SU-DHL-6 (cell line): ENCODE data around the gene ATP5IF1.

ENCODE experiments used
- H2AFZ ChIP-seq: fragments of 200-600 bp; sonication (generic); 2 replicates; pipeline ENCODE4 v1.6.1; 2014; ENCODE audit warnings: low read depth, mild to moderate bottlenecking, moderate library complexity, mixed read lengths, antibody characterized with exemption, low read length; ENCODE audit not compliant: severe bottlenecking
- H3F3A ChIP-seq: fragments of 200-600 bp; shearing (Covaris generic); 2 replicates; pipeline ENCODE4 v1.6.0; 2016; ENCODE audit warnings: antibody characterized with exemption, mild to moderate bottlenecking; ENCODE audit not compliant: insufficient read depth
- H3K27ac ChIP-seq: fragments of 200-600 bp; sonication (generic); 2 replicates; pipeline ENCODE4 v1.5.1; 2016; ENCODE audit warnings: low read depth, mild to moderate bottlenecking, low read length, moderate library complexity, mixed read lengths
- H3K27me3 ChIP-seq: fragments of 200-600 bp; sonication (generic), shearing (Covaris generic); 2 replicates; pipeline ENCODE4 v1.6.0; 2014; ENCODE audit warnings: mild to moderate bottlenecking, low read length
- H3K36me3 ChIP-seq: fragments of 200-600 bp; sonication (generic); 2 replicates; pipeline ENCODE4 v1.6.1; 2014; ENCODE audit warnings: mild to moderate bottlenecking, low read length, mixed read lengths
- H3K4me2 ChIP-seq: fragments of 300-600, 200-600 bp; shearing (Covaris generic), sonication (generic); 2 replicates; pipeline ENCODE4 v1.6.0; 2014; ENCODE audit warnings: low read length, low read depth, mild to moderate bottlenecking; ENCODE audit not compliant: poor library complexity, severe bottlenecking
- H3K4me3 ChIP-seq: fragments of 200-600 bp; sonication (generic); 2 replicates; pipeline ENCODE4 v1.5.1; 2014; ENCODE audit warnings: antibody characterized with exemption, low read length, mild to moderate bottlenecking, mixed read lengths; ENCODE audit not compliant: insufficient read depth, poor library complexity, severe bottlenecking
- H3K79me2 ChIP-seq: fragments of 200-600 bp; sonication (generic); 2 replicates; pipeline ENCODE4 v1.6.1; 2014; ENCODE audit warnings: mild to moderate bottlenecking, low read length, moderate library complexity; ENCODE audit not compliant: insufficient read depth
- H3K9ac ChIP-seq: fragments of 200-600 bp; sonication (generic); 2 replicates; pipeline ENCODE4 v1.7.0; 2014; ENCODE audit warnings: mild to moderate bottlenecking, low read length
- H3K9me2 ChIP-seq: fragments of 200-600 bp; sonication (generic); replicated peaks from 2 replicates; pipeline ENCODE4 v1.6.1; 2014; ENCODE audit warnings: low read length; ENCODE audit not compliant: insufficient read depth
- H3K9me3 ChIP-seq: fragments of 200-600 bp; sonication (generic); 2 replicates; pipeline ENCODE4 v1.6.1; 2014; ENCODE audit warnings: low read length, mixed read lengths; ENCODE audit not compliant: insufficient read depth
- H4K20me1 ChIP-seq: fragments of 200-600 bp; sonication (generic); 2 replicates; pipeline ENCODE4 v1.6.1; 2014; ENCODE audit warnings: low read depth, mild to moderate bottlenecking, antibody characterized with exemption, low read length, moderate library complexity, mixed read lengths
- CTCF ChIP-seq: fragments of 200-600 bp; sonication (generic); IDR thresholded peaks from one replicate; pipeline ENCODE4 v1.5.1; 2017; ENCODE audit warnings: antibody characterized with exemption, mild to moderate bottlenecking, low read length, moderate library complexity; ENCODE audit not compliant: insufficient read depth, poor library complexity, severe bottlenecking
- EZH2phosphoT487 ChIP-seq: fragments of 200-600 bp; sonication (generic), shearing (Covaris generic); conservative IDR thresholded peaks from 2 replicates; pipeline ENCODE4 v1.6.1; 2018; ENCODE audit warnings: mild to moderate bottlenecking, antibody characterized with exemption, low read length, moderate library complexity, mixed read lengths

Gene ATP5IF1

DNA sequence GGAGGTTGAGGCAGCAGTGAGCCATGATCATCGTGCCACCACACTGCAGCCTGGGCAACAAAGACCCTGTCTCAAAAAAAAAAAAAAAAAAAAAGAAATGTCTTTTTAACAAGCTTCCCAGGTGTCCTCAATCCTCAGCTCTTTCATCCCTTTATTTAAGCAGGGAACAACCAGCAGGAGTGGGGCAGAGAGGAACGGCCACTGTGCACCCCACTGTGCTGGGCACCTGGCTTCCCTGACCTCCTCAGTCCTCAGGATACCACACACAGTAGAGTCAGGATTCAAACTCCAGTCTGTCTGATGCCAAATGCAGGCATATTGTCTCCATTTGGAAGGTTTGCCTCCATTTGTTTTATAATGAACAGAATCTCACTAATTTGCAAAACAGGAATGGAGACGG lies 39.6 kb upstream of the ATP5IF1 start:
- H3K9ac ChIP-seq = no peak overlapping the region
- no peaks in the 10 kb centered on the region for H3K9me3 ChIP-seq
- H3K79me2 ChIP-seq = no peaks in the 10 kb centered on the region
- peaks cover 12% of the 10 kb centered on the region for H3K36me3 ChIP-seq
- no peaks in the 10 kb centered on the region for H4K20me1 ChIP-seq
- H3K9me2 ChIP-seq = no peaks in the 10 kb centered on the region
- H3K4me3 ChIP-seq = no peak overlapping the region
- no peaks in the 10 kb centered on the region for H3K27me3 ChIP-seq
- peaks cover 5% of the 10 kb centered on the region for H3F3A ChIP-seq
- no peak for TF ChIP-seq CTCF
- TF ChIP-seq EZH2phosphoT487 = no peak
- no peak overlapping the region for H3K27ac ChIP-seq
- H3K4me2 ChIP-seq = no peak overlapping the region
- H2AFZ ChIP-seq = no peak overlapping the region

- no peaks in the 10 kb centered on the region for H3K9me3 ChIP-seq
- H3K27ac ChIP-seq = no peak overlapping the region
- H3F3A ChIP-seq = peaks cover 5% of the 10 kb centered on the region; the same call in 1 of the 2 replicates
- H3K4me3 ChIP-seq = no peak overlapping the region
- H3K27me3 ChIP-seq = no peaks in the 10 kb centered on the region
- H3K4me2 ChIP-seq = no peak overlapping the region
- H3K9me2 ChIP-seq = no peaks in the 10 kb centered on the region
- TF ChIP-seq CTCF (no peak), EZH2phosphoT487 (no peak)
- no peak overlapping the region for H3K9ac ChIP-seq
- no peak overlapping the region for H2AFZ ChIP-seq
- no peaks in the 10 kb centered on the region for H4K20me1 ChIP-seq
- no peaks in the 10 kb centered on the region for H3K79me2 ChIP-seq
- H3K36me3 ChIP-seq = peaks cover 12% of the 10 kb centered on the region
Measured at GRCh38 chr1:28197682-28198415, 38.1 kb upstream of the ATP5IF1 start.

DNA sequence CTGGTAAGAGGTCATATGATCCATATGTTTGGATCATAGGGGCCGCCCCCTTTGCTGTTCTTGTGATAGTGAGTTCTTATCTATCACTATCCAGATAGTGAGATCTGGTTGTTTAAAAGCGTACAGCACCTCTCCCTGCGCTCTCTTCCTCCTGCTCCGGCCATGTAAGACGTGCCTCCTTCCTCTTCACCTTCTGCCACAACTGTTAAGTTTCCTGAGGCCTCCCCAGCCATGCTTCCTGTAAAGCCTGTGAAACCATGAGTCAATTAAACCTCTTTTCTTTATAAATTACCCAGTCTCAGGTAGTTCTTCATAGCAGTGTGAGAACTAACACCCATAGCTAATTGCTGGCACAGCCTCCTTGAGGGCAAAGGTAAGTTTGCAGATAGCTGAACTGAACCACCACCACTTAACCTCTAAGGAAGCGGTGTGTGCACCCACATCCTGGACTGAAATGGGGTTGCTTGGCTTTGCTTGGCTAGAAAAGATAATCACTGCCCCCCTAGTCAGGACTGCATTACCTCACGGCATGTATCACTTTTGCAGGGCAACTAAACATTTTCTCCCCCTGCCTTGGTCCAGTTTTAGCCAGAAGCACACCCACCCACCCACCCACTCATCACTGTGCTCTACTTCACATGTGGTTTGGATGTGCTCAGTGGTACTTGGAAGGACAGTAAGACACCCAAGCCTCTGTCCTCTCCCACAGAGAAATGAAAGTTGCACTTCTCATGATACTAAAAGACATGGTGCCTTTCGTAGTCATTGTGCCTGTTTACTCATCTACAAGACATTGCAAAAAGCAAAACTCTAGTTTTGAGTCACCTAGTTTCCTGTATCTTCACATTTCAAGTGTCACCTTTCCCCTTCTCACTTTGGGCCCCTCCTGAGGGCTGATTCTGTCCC lies 36.3 kb upstream of the ATP5IF1 start:
- Histone ChIP-seq H3K4me3 (no peak overlapping the region), H3K27me3 (no peaks in the 10 kb centered on the region), H3K79me2 (no peaks in the 10 kb centered on the region), H3K9me2 (no peaks in the 10 kb centered on the region), H2AFZ (no peak overlapping the region), H3K27ac (no peak overlapping the region), H3K9me3 (no peaks in the 10 kb centered on the region), H4K20me1 (no peaks in the 10 kb centered on the region), H3K9ac (no peak overlapping the region), H3K36me3 (peaks cover 12% of the 10 kb centered on the region), H3F3A (peaks cover 4% of the 10 kb centered on the region; the same call in 1 of the 2 replicates), H3K4me2 (no peak overlapping the region)
- TF ChIP-seq EZH2phosphoT487 (no peak), CTCF (no peak)
